Measurements from ENCODE around the gene LRRC75B. TPM values are rescaled to one million over a fixed set of nuclear protein-coding genes. Genes with fewer than 3 reads are reported as not detected.

The LRRC75B gene
- total and polyA plus RNA-seq, 2 of the 13 experiments (the other 11 are each of a cell fraction or from before 2014, with no cell fraction given), result 11.8 to 34.8 TPM

- TF ChIP-seq JUNB (CRISPR knock-in tag; IDR thresholded peaks at IDR 0.05; ENCODE audit: borderline replicate concordance) (no peak), KAT7 (CRISPR knock-in tag; IDR thresholded peaks at IDR 0.05; ENCODE audit: borderline replicate concordance) (no peak; the same call in 1 of the 2 replicates), GTF2F1 (IDR thresholded peaks at IDR 0.05; ENCODE audit: low read length) (no peak), HES4 (CRISPR knock-in tag; IDR thresholded peaks at IDR 0.05; ENCODE audit: borderline replicate concordance) (no peak; the same call in 1 of the 2 replicates), ERF (CRISPR knock-in tag; IDR thresholded peaks at IDR 0.05) (no peak), SP4 (CRISPR knock-in tag; IDR thresholded peaks at IDR 0.05) (no peak), ATF4 (CRISPR knock-in tag; IDR thresholded peaks at IDR 0.05) (no peak), USF2 (IDR thresholded peaks at IDR 0.05; ENCODE audit: low read depth, low read length) (no peak), USF2 (CRISPR knock-in tag; IDR thresholded peaks at IDR 0.05; ENCODE audit: borderline replicate concordance) (no peak), ZBTB1 (CRISPR knock-in tag; IDR thresholded peaks at IDR 0.05; ENCODE audit: borderline replicate concordance) (no peak), ZNF770 (CRISPR knock-in tag; IDR thresholded peaks at IDR 0.05) (0 out of 2 replicates have a peak, but pooled peaks have one; percentile 8), IKZF1 (IDR thresholded peaks at IDR 0.05) (no peak), NR0B2 (CRISPR knock-in tag; IDR thresholded peaks at IDR 0.05) (no peak), DMTF1 (CRISPR knock-in tag; IDR thresholded peaks at IDR 0.05) (no peak), ZBTB46 (CRISPR knock-in tag; IDR thresholded peaks at IDR 0.05; ENCODE audit: borderline replicate concordance) (0 out of 2 replicates have a peak, but pooled peaks have one; percentile 22), NFIC (IDR thresholded peaks at IDR 0.05; ENCODE audit: low read length) (no peak), ZNF160 (CRISPR knock-in tag; IDR thresholded peaks at IDR 0.05) (no peak), PREB (CRISPR knock-in tag; IDR thresholded peaks at IDR 0.05) (no peak)
These were observed 619 bp downstream of the LRRC75B start (continued) for GRCh38 chr22:24592058-24592850.

All from HepG2 (cell line).